ENCODE measurements around the gene TNNI2. TPM values are rescaled to one million over a fixed set of nuclear protein-coding genes. Genes with fewer than 3 reads are reported as not detected.

The TNNI2 gene
- total and polyA plus RNA-seq, 2 donors (not counting 3 experiments of a cell fraction or from before 2014, with no cell fraction given): not detected

DNA sequence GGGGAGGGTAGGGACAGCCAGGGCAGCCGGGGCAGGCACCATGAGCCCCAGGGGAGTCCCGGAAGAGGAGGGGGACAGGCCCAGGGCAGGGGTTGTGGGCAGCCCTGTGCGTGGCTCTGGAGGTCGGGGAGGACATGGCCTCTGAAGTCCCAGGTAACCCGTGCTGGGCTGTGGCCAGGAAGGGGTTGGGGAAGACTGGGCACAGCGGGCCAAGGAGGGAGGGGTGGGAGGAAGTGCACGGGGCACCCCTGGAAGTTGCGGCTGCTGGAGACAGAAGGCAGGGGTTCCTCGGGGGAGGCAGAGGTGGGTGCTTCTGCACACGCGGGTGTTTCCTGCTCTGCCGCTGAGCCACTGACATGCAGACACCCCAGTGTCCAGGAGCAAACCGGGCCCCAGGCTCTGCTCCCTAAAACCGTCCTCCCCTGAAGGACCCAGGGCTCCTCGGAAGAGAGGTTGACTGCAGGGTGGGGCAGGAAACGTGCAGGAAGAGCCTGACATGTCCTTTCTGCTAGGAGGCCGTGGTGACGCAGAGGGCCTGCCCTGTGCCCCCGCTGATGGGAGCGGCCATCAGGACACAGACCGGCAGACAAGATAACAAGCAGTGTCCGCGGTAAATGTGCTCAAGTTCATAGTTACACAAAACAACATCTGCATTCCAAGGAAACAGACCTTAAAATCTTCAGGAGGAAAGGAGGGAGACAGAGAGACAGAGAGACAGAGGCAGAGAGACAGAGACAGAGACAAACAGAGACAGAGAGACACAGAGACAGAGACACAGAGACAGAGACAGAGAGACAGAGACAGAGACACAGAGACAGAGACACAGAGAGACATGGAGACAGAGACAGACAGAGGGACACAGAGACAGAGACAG, 5.7 kb downstream of the TNNI2 start:
- BruUV-seq (replicated peaks): no TSS peak
- CTCF ChIA-PET: interaction anchor here (1.7 kb wide), 1 partner anchor 38 kb away, joined by 5 read pairs; no protein-coding TSS in a partner anchor
- POLR2A ChIA-PET: no interaction called here
- H3K79me2 ChIP-seq (ENCODE audit: control insufficient read depth, insufficient read depth, low read length): no peaks in the 10 kb centered on the region
- H3K4me2 ChIP-seq (ENCODE audit: insufficient read depth, low read length): no peak overlapping the region
- no peaks in the 10 kb centered on the region for H3K27me3 ChIP-seq (ENCODE audit: control insufficient read depth in 2 of 2, insufficient read depth in 2 of 2, low read length in 2 of 2)
- intact Hi-C loops (cut with micrococcal nuclease): no loop called here
- TF ChIP-seq FOS (IDR thresholded peaks at IDR 0.05; ENCODE audit: borderline replicate concordance, insufficient read depth, low read length): no peak
- no peak for TF ChIP-seq JUN (IDR thresholded peaks at IDR 0.05; ENCODE audit: borderline replicate concordance, insufficient read depth, insufficient read length, low read depth)
- no peak for TF ChIP-seq POLR2AphosphoS5 (IDR thresholded peaks at IDR 0.05; ENCODE audit: insufficient read depth, low read depth, low read length)
- TF ChIP-seq, protein P1, sequence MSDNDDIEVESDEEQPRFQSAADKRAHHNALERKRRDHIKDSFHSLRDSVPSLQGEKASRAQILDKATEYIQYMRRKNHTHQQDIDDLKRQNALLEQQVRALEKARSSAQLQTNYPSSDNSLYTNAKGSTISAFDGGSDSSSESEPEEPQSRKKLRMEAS (IDR thresholded peaks at IDR 0.05; ENCODE audit: insufficient read depth, insufficient read length): no peak
- TF ChIP-seq POLR2A (IDR thresholded peaks at IDR 0.05; ENCODE audit: low read depth, low read length): no peak
- no peak for TF ChIP-seq EZH2 (IDR thresholded peaks at IDR 0.05; ENCODE audit: borderline replicate concordance, low read depth, low read length, severe bottlenecking)
- no peak for TF ChIP-seq GATA2 (IDR thresholded peaks at IDR 0.05; ENCODE audit: insufficient read depth, insufficient read length, low read depth, low read length)
- TF ChIP-seq, protein P2, sequence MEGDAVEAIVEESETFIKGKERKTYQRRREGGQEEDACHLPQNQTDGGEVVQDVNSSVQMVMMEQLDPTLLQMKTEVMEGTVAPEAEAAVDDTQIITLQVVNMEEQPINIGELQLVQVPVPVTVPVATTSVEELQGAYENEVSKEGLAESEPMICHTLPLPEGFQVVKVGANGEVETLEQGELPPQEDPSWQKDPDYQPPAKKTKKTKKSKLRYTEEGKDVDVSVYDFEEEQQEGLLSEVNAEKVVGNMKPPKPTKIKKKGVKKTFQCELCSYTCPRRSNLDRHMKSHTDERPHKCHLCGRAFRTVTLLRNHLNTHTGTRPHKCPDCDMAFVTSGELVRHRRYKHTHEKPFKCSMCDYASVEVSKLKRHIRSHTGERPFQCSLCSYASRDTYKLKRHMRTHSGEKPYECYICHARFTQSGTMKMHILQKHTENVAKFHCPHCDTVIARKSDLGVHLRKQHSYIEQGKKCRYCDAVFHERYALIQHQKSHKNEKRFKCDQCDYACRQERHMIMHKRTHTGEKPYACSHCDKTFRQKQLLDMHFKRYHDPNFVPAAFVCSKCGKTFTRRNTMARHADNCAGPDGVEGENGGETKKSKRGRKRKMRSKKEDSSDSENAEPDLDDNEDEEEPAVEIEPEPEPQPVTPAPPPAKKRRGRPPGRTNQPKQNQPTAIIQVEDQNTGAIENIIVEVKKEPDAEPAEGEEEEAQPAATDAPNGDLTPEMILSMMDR (IDR thresholded peaks at IDR 0.05; ENCODE audit: extremely low read depth in 1 of 2, insufficient read depth in 1 of 2, low read depth in 1 of 2, low read length in 2 of 2): no peak
- TF ChIP-seq MYC (IDR thresholded peaks at IDR 0.05; ENCODE audit: low read depth, low read length): no peak
- H3K4me1 ChIP-seq (ENCODE audit: control insufficient read depth, extremely low read depth, insufficient read depth, low read length): no peaks in the 10 kb centered on the region
- no peaks in the 10 kb centered on the region for H3K36me3 ChIP-seq (ENCODE audit: control insufficient read depth in 2 of 2, extremely low read depth in 1 of 2, insufficient read depth in 2 of 2, low read length in 2 of 2)
- no peaks in the 10 kb centered on the region for H3K9me3 ChIP-seq (replicated peaks; ENCODE audit: control insufficient read depth, insufficient read depth, low read length)
- H3K9ac ChIP-seq (replicated peaks; ENCODE audit: extremely low read depth, insufficient read depth, low read length): no peak overlapping the region
- H3K9me1 ChIP-seq (replicated peaks; ENCODE audit: control insufficient read depth, extremely low read depth, insufficient read depth, low read length): no peaks in the 10 kb centered on the region
- H3K4me3 ChIP-seq (replicated peaks in 1 of 3; ENCODE audit: insufficient read depth in 1 of 3, low read depth in 1 of 3, low read length in 3 of 3): no peak overlapping the region
- H4K20me1 ChIP-seq (replicated peaks; ENCODE audit: control insufficient read depth, extremely low read depth, insufficient read depth, low read length): no peaks in the 10 kb centered on the region
- no peak for FAIRE-seq
- H3K27ac ChIP-seq (ENCODE audit: insufficient read depth, low read depth, low read length): no peak overlapping the region
- no peak for DNase-seq (ENCODE audit: low read depth, low spot score)
- H2AFZ ChIP-seq (ENCODE audit: low read depth, low read length): peak overlapping the region; percentile 34
- dilution Hi-C loops (cut with MboI; ENCODE audit: extremely low pct_ligation_motif_present, low sequenced_read_pairs): no loop called here
